Neural cell (in vitro differentiated cells): ENCODE data around the gene PTPRN2. TPM values are rescaled to one million over a fixed set of nuclear protein-coding genes. Genes with fewer than 3 reads are reported as not detected.
A peak's percentile ranks its signal among the peaks of the same experiment; 100 is the strongest.

Source experiments
- H2AFZ ChIP-seq: fragments of 200-600, 300-800 bp; sonication (generic), shearing (Covaris generic); 2 replicates; pipeline ENCODE4 v1.6.0; 2014; ENCODE audit warnings: low read depth, mild to moderate bottlenecking, antibody characterized with exemption, low read length, moderate library complexity
- H3F3A ChIP-seq: fragments of 200-600 bp; shearing (Covaris generic); 2 replicates; pipeline ENCODE4 v1.6.1; 2016; ENCODE audit warnings: mild to moderate bottlenecking, moderate library complexity, mixed read lengths, antibody characterized with exemption, low read length; ENCODE audit not compliant: insufficient read depth, poor library complexity, severe bottlenecking
- H3K27ac ChIP-seq: fragments of 200-600, 300-800 bp; sonication (generic), shearing (Covaris generic); 2 replicates; pipeline ENCODE4 v1.5.1; 2014; ENCODE audit warnings: mild to moderate bottlenecking, low read length, moderate library complexity
- H3K27me3 ChIP-seq: fragments of 300-800, 200-600 bp; sonication (generic), shearing (Covaris generic); 2 replicates; pipeline ENCODE4 v1.6.0; 2014; ENCODE audit warnings: mild to moderate bottlenecking, low read depth, low read length, moderate library complexity; ENCODE audit not compliant: insufficient read depth
- H3K36me3 ChIP-seq: fragments of 300-800, 200-600 bp; sonication (generic), shearing (Covaris generic); 2 replicates; pipeline ENCODE4 v1.5.1; 2014; ENCODE audit warnings: mild to moderate bottlenecking, antibody characterized with exemption, low read length, moderate library complexity; ENCODE audit not compliant: insufficient read depth
- H3K4me2 ChIP-seq: fragments of 300-800, 200-600 bp; sonication (generic), shearing (Covaris generic); 2 replicates; pipeline ENCODE4 v1.6.0; 2014; ENCODE audit warnings: mild to moderate bottlenecking, low read length
- H3K4me3 ChIP-seq: fragments of 300-800, 200-600 bp; sonication (generic), shearing (Covaris generic); 2 replicates; pipeline ENCODE4 v1.5.1; 2014; ENCODE audit warnings: mild to moderate bottlenecking, low read length, moderate library complexity
- H3K79me2 ChIP-seq: fragments of 200-600 bp; shearing (Covaris generic); replicated peaks from 2 replicates; pipeline ENCODE4 v1.6.0; 2014; ENCODE audit warnings: mild to moderate bottlenecking, low read length, moderate library complexity; ENCODE audit not compliant: insufficient read depth
- H3K9ac ChIP-seq: fragments of 300-800, 200-600 bp; sonication (generic), shearing (Covaris generic); 2 replicates; pipeline ENCODE4 v1.6.1; 2016; ENCODE audit warnings: mild to moderate bottlenecking, low read length, mixed read lengths
- H3K9me2 ChIP-seq: fragments of 200-600 bp; shearing (Covaris generic); 2 replicates; pipeline ENCODE4 v1.6.1; 2016; ENCODE audit warnings: mild to moderate bottlenecking, low read length, mixed read lengths; ENCODE audit not compliant: insufficient read depth
- H3K9me3 ChIP-seq: fragments of 200-600, 300-800 bp; sonication (generic), shearing (Covaris generic); 2 replicates; pipeline ENCODE4 v1.6.1; 2016; ENCODE audit warnings: mild to moderate bottlenecking, mixed run types, low read length, moderate library complexity, mixed read lengths
- H4K20me1 ChIP-seq: fragments of 200-600 bp; shearing (Covaris generic); 2 replicates; pipeline ENCODE4 v1.6.1; 2016; ENCODE audit warnings: mild to moderate bottlenecking, mixed run types; ENCODE audit not compliant: insufficient read depth
- EP300 ChIP-seq: fragments of 450-650 bp; conservative IDR thresholded peaks from 2 replicates; pipeline ENCODE4 v1.6.1; 2014; ENCODE audit warnings: antibody characterized with exemption, mild to moderate bottlenecking, moderate library complexity; ENCODE audit not compliant: poor library complexity, severe bottlenecking
- EZH2 ChIP-seq: fragments of 200-600, 300-800 bp; shearing (Covaris generic), sonication (generic); IDR thresholded peaks from 2 replicates; pipeline ENCODE4 v1.6.1; 2014; ENCODE audit warnings: antibody characterized with exemption, low read length, borderline replicate concordance, mild to moderate bottlenecking; ENCODE audit not compliant: insufficient read depth, poor library complexity, severe bottlenecking
- MXI1 ChIP-seq: fragments of 450-650 bp; conservative IDR thresholded peaks from 2 replicates; pipeline ENCODE4 v1.6.1; 2014; ENCODE audit warnings: antibody characterized with exemption, mild to moderate bottlenecking; ENCODE audit not compliant: poor library complexity, severe bottlenecking
- POLR2AphosphoS5 ChIP-seq: IDR thresholded peaks from 2 replicates; pipeline ENCODE4 v1.6.1; 2012
- RAD21 ChIP-seq: fragments of 450-650 bp; conservative IDR thresholded peaks from 2 replicates; pipeline ENCODE4 v1.6.1; 2014; ENCODE audit warnings: antibody characterized with exemption, mild to moderate bottlenecking, moderate library complexity
- TAF1 ChIP-seq: IDR thresholded peaks from 2 replicates; pipeline ENCODE4 v1.6.1; 2012; ENCODE audit warnings: low read depth
- polyA plus RNA-seq: library from polyadenylated mRNA; depleted of rRNA; stranded (reverse); fragments of >200 nt; gene quantifications from 2 replicates; pipeline ENCODE4 v1.2.3, GENCODE V29; 2014
- TF ChIP-seq, protein P1 (sequence below): fragments of 450-650 bp; IDR thresholded peaks from 2 replicates; pipeline ENCODE4 v1.5.1; 2014; ENCODE audit warnings: antibody characterized with exemption, mild to moderate bottlenecking, moderate library complexity; ENCODE audit not compliant: poor library complexity, severe bottlenecking
- TF ChIP-seq, protein P2 (sequence below): IDR thresholded peaks from 2 replicates; pipeline ENCODE4 v1.6.1; 2012; ENCODE audit warnings: borderline replicate concordance

PTPRN2 gene
- polyA plus RNA-seq, 1 donor from 2014 or later: 31.0 TPM

DNA sequence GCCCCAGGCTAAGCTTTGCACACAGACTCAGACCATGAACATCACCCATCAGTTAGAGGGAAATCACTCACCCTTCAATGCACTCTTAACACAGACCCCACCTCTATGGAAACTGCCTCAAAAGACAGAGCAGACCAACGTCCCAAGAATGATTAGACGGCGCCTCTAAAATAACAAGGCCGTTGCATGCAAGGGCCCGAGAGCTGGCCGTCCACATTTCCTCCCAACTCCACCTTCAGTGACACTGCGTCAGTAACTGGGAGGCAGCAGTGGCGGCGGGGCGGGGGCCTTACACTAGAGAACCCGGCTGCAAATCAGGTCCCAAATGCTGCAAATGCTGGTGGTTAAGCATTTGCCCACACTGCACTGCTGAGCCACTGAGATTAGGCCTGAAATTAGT lies 115.0 kb downstream of the PTPRN2 start:
- no peaks in the 10 kb centered on the region for H3K79me2 ChIP-seq
- TF ChIP-seq TAF1 (no peak), EZH2 (no peak), MXI1 (no peak), POLR2AphosphoS5 (no peak), EP300 (no peak), RAD21 (no peak)
- TF ChIP-seq, protein P1, sequence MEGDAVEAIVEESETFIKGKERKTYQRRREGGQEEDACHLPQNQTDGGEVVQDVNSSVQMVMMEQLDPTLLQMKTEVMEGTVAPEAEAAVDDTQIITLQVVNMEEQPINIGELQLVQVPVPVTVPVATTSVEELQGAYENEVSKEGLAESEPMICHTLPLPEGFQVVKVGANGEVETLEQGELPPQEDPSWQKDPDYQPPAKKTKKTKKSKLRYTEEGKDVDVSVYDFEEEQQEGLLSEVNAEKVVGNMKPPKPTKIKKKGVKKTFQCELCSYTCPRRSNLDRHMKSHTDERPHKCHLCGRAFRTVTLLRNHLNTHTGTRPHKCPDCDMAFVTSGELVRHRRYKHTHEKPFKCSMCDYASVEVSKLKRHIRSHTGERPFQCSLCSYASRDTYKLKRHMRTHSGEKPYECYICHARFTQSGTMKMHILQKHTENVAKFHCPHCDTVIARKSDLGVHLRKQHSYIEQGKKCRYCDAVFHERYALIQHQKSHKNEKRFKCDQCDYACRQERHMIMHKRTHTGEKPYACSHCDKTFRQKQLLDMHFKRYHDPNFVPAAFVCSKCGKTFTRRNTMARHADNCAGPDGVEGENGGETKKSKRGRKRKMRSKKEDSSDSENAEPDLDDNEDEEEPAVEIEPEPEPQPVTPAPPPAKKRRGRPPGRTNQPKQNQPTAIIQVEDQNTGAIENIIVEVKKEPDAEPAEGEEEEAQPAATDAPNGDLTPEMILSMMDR: no peak
- TF ChIP-seq, protein P2, sequence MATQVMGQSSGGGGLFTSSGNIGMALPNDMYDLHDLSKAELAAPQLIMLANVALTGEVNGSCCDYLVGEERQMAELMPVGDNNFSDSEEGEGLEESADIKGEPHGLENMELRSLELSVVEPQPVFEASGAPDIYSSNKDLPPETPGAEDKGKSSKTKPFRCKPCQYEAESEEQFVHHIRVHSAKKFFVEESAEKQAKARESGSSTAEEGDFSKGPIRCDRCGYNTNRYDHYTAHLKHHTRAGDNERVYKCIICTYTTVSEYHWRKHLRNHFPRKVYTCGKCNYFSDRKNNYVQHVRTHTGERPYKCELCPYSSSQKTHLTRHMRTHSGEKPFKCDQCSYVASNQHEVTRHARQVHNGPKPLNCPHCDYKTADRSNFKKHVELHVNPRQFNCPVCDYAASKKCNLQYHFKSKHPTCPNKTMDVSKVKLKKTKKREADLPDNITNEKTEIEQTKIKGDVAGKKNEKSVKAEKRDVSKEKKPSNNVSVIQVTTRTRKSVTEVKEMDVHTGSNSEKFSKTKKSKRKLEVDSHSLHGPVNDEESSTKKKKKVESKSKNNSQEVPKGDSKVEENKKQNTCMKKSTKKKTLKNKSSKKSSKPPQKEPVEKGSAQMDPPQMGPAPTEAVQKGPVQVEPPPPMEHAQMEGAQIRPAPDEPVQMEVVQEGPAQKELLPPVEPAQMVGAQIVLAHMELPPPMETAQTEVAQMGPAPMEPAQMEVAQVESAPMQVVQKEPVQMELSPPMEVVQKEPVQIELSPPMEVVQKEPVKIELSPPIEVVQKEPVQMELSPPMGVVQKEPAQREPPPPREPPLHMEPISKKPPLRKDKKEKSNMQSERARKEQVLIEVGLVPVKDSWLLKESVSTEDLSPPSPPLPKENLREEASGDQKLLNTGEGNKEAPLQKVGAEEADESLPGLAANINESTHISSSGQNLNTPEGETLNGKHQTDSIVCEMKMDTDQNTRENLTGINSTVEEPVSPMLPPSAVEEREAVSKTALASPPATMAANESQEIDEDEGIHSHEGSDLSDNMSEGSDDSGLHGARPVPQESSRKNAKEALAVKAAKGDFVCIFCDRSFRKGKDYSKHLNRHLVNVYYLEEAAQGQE: no peak
- H3K4me3 ChIP-seq: peak overlapping the region; percentile 50
- peak overlapping the region; percentile 81 for H3K27ac ChIP-seq
- no peaks in the 10 kb centered on the region for H3K27me3 ChIP-seq
- no peak overlapping the region for H2AFZ ChIP-seq
- H3K9ac ChIP-seq: peak overlapping the region; percentile 56
- H3K4me2 ChIP-seq: peak overlapping the region; percentile 74
- no peaks in the 10 kb centered on the region for H4K20me1 ChIP-seq
- H3K36me3 ChIP-seq: no peaks in the 10 kb centered on the region
- H3K9me2 ChIP-seq: no peaks in the 10 kb centered on the region
- H3F3A ChIP-seq: no peaks in the 10 kb centered on the region
- no peaks in the 10 kb centered on the region for H3K9me3 ChIP-seq

DNA sequence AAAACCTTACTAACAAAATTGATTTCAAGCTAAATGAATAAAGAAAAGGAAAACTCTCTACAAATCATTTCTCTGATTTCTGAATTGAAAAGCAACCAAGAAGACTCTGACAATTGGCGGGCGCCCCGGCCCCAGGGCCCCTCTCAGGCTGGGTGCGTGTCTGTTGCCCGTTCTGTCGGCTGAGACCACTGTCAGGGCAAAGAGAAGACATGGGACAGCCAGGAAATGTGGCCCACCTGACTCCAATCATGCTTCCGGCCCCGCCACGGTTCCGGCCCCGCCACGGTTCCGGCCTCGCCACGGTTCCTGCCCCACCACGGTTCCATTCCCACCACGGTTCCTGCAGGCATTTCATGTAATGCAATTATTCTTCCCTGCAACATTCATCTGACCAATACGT lies 115.9 kb downstream of the PTPRN2 start:
- H2AFZ ChIP-seq: no peak overlapping the region
- H3K27ac ChIP-seq: peak overlapping the region; percentile 81
- H3K79me2 ChIP-seq: no peaks in the 10 kb centered on the region
- H4K20me1 ChIP-seq: no peaks in the 10 kb centered on the region
- no peaks in the 10 kb centered on the region for H3F3A ChIP-seq
- H3K9ac ChIP-seq: no peak overlapping the region
- H3K36me3 ChIP-seq: no peaks in the 10 kb centered on the region
- no peaks in the 10 kb centered on the region for H3K9me3 ChIP-seq
- H3K4me3 ChIP-seq: no peak overlapping the region
- no peak overlapping the region for H3K4me2 ChIP-seq
- H3K27me3 ChIP-seq: no peaks in the 10 kb centered on the region
- TF ChIP-seq, protein P2: no peak
- H3K9me2 ChIP-seq: no peaks in the 10 kb centered on the region
